H1 (cell line): ENCODE data around the gene MBNL1. TPM values are rescaled to one million over a fixed set of nuclear protein-coding genes. Genes with fewer than 3 reads are reported as not detected.
A peak's percentile ranks its signal among the peaks of the same experiment; 100 is the strongest.

Experiments
- CTCF ChIA-PET: fragments of 300-600 bp; sonication (Branson Sonifier 250); formaldehyde crosslinking; loops from one replicate; lab custom pipeline; 2021; ENCODE audit not compliant: partially characterized antibody; lab: Charles Lee
- POLR2A ChIA-PET: fragments of 300-600 bp; sonication (Branson Sonifier 250); formaldehyde crosslinking; loops from one replicate; lab custom pipeline; 2021; ENCODE audit warnings: inconsistent platforms; ENCODE audit not compliant: partially characterized antibody; lab: Charles Lee
- DNase-seq, 2 experiments: peaks; one replicate each; pipeline versions ENCODE4 v3.0.0 to v3.0.0-alpha.2; 2010 to 2022; ENCODE audit warnings: low spot score in 2 of 2, low read depth in 1 of 2, mixed read lengths in 1 of 2
- FAIRE-seq: peaks from 2 replicates; lab custom pipeline; 2011; peaks lifted over from hg19 to GRCh38; lab: Jason Lieb, UNC
- H2AFZ ChIP-seq: 2 replicates; pipeline ENCODE4 v1.8.1; 2012; ENCODE audit warnings: low read length, inconsistent platforms
- H2AK5ac ChIP-seq: 2 replicates; pipeline ENCODE4 v1.6.1; 2013; ENCODE audit warnings: low read depth, low read length
- H2BK120ac ChIP-seq: replicated peaks from 2 replicates; pipeline ENCODE3; 2013; ENCODE audit warnings: low read depth, low read length, inconsistent platforms
- H2BK12ac ChIP-seq: 2 replicates; pipeline ENCODE4 v1.6.1; 2013; ENCODE audit warnings: low read depth, low read length
- H2BK15ac ChIP-seq: 2 replicates; pipeline ENCODE4 v1.6.1; 2013; ENCODE audit warnings: low read length
- H2BK20ac ChIP-seq: 2 replicates; pipeline ENCODE4 v1.6.1; 2013; ENCODE audit warnings: low read length
- H2BK5ac ChIP-seq: 2 replicates; pipeline ENCODE4 v1.6.1; 2013; ENCODE audit warnings: low read depth, low read length
- H3K14ac ChIP-seq: 2 replicates; pipeline ENCODE4 v1.6.1; 2013; ENCODE audit warnings: inconsistent platforms; ENCODE audit not compliant: insufficient read length
- H3K18ac ChIP-seq: 2 replicates; pipeline ENCODE4 v1.6.1; 2013; ENCODE audit warnings: low read length; ENCODE audit errors: extremely low read depth
- H3K23ac ChIP-seq: 2 replicates; pipeline ENCODE4 v1.6.1; 2013; ENCODE audit warnings: inconsistent platforms; ENCODE audit not compliant: insufficient read length
- H3K23me2 ChIP-seq: 2 replicates; pipeline ENCODE4 v1.6.1; 2013; ENCODE audit warnings: low read depth, low read length
- H3K27ac ChIP-seq: 2 replicates; pipeline ENCODE4 v1.6.1; 2011; ENCODE audit warnings: low read depth, low read length, inconsistent platforms
- H3K27me3 ChIP-seq, 4 experiments: replicated peaks in 1 of 4; 1 replicate in 1 of 4; 2 replicates in 3 of 4; pipeline versions ENCODE4 v1.6.1 to v1.8.1; 2011 to 2013; ENCODE audit warnings: low read length in 3 of 4, mild to moderate bottlenecking in 3 of 4, inconsistent platforms in 2 of 4, mixed read lengths in 2 of 4, moderate library complexity in 1 of 4; ENCODE audit not compliant: control insufficient read depth in 3 of 4, insufficient read depth in 3 of 4; ENCODE audit errors: extremely low read depth in 1 of 4
- H3K36me3 ChIP-seq, 4 experiments: 2 replicates each; pipeline versions ENCODE4 v1.6.1 to v1.8.1; 2011 to 2013; ENCODE audit warnings: mild to moderate bottlenecking in 4 of 4, low read length in 3 of 4, moderate library complexity in 2 of 4, control low read depth in 1 of 4, inconsistent platforms in 1 of 4; ENCODE audit not compliant: insufficient read depth in 4 of 4, control insufficient read depth in 2 of 4
- H3K4ac ChIP-seq: replicated peaks from 2 replicates; pipeline ENCODE3; 2013; ENCODE audit warnings: low read length, low read depth, mixed read lengths, inconsistent platforms; ENCODE audit not compliant: insufficient read length
- H3K4me1 ChIP-seq, 4 experiments: replicated peaks in 1 of 4; 1 replicate in 1 of 4; 2 replicates in 3 of 4; pipeline versions ENCODE4 v1.6.1 to v1.8.1; 2011 to 2013; ENCODE audit warnings: low read length in 3 of 4, inconsistent platforms in 2 of 4, mixed read lengths in 1 of 4; ENCODE audit not compliant: insufficient read depth in 4 of 4, control insufficient read depth in 3 of 4
- H3K4me2 ChIP-seq, 2 experiments: 2 replicates each; pipeline versions ENCODE4 v1.6.1 to v1.8.1; 2011 to 2013; ENCODE audit warnings: low read depth in 2 of 2, low read length in 2 of 2, control low read depth in 1 of 2, inconsistent platforms in 1 of 2, mild to moderate bottlenecking in 1 of 2; ENCODE audit not compliant: insufficient read depth in 1 of 2
- H3K4me3 ChIP-seq, 4 experiments: fragments of 200-600, 300-600 bp in 1 of 4; sonication (generic), shearing (Covaris generic), sonication (Bioruptor Twin) in 1 of 4; 2 replicates each; pipeline versions ENCODE4 v1.5.1 to v1.8.1; 2011 to 2016; ENCODE audit warnings: low read length in 4 of 4, low read depth in 3 of 4, control low read depth in 2 of 4, inconsistent platforms in 2 of 4, mild to moderate bottlenecking in 2 of 4, mixed read lengths in 1 of 4, moderate library complexity in 1 of 4; ENCODE audit not compliant: insufficient read depth in 2 of 4; ENCODE audit errors: extremely low read depth in 1 of 4
- H3K56ac ChIP-seq: replicated peaks from 2 replicates; pipeline ENCODE3; 2013; ENCODE audit warnings: low read depth, mild to moderate bottlenecking, mixed read lengths, low read length, inconsistent platforms; ENCODE audit not compliant: insufficient read length
- H3K79me1 ChIP-seq: 2 replicates; pipeline ENCODE4 v1.6.1; 2013; ENCODE audit warnings: low read depth, low read length, control low read depth
- H3K79me2 ChIP-seq, 2 experiments: 2 replicates each; pipeline versions ENCODE4 v1.6.1 to v1.8.1; 2012 to 2013; ENCODE audit warnings: low read length in 2 of 2, mild to moderate bottlenecking in 2 of 2, inconsistent platforms in 1 of 2; ENCODE audit not compliant: insufficient read depth in 2 of 2, control insufficient read depth in 1 of 2
- H3K9ac ChIP-seq, 4 experiments: replicated peaks in 1 of 4; 1 replicate in 1 of 4; 2 replicates in 3 of 4; pipeline versions ENCODE4 v1.6.1 to v1.8.1; 2011 to 2013; ENCODE audit warnings: low read depth in 3 of 4, low read length in 3 of 4, control low read depth in 2 of 4, mild to moderate bottlenecking in 2 of 4, moderate library complexity in 2 of 4, inconsistent platforms in 1 of 4; ENCODE audit errors: extremely low read depth in 1 of 4
- H3K9me3 ChIP-seq, 2 experiments: 2 replicates each; pipeline versions ENCODE4 v1.6.1 to v1.8.1; 2012 to 2013; ENCODE audit warnings: mild to moderate bottlenecking in 2 of 2, moderate library complexity in 2 of 2, control low read depth in 1 of 2, inconsistent platforms in 1 of 2, low read depth in 1 of 2, low read length in 1 of 2, mixed read lengths in 1 of 2; ENCODE audit not compliant: insufficient read depth in 2 of 2
- H4K20me1 ChIP-seq, 2 experiments: replicated peaks in 1 of 2; 2 replicates each; pipeline versions ENCODE3 to v1.8.1; 2011 to 2013; ENCODE audit warnings: inconsistent platforms in 2 of 2, low read length in 2 of 2, mild to moderate bottlenecking in 1 of 2; ENCODE audit not compliant: insufficient read depth in 2 of 2, control insufficient read depth in 1 of 2
- H4K5ac ChIP-seq: 2 replicates; pipeline ENCODE4 v1.6.1; 2013; ENCODE audit warnings: low read length, low read depth, mixed read lengths, inconsistent platforms; ENCODE audit not compliant: insufficient read length
- H4K8ac ChIP-seq: 2 replicates; pipeline ENCODE4 v1.8.0; 2013; ENCODE audit warnings: mild to moderate bottlenecking, moderate library complexity, low read length, inconsistent platforms; ENCODE audit not compliant: insufficient read depth; ENCODE audit errors: extremely low read depth
- H4K91ac ChIP-seq: replicated peaks from 2 replicates; pipeline ENCODE3; 2013; ENCODE audit warnings: low read length, mixed read lengths, inconsistent platforms; ENCODE audit not compliant: insufficient read length
- RAD21 ChIP-seq, 2 experiments: IDR thresholded peaks in 1 of 2; conservative IDR thresholded peaks in 1 of 2; 2 replicates each; pipeline ENCODE4 v1.6.1; 2011; ENCODE audit warnings: low read depth in 2 of 2, low read length in 2 of 2, improper control_type of control experiment in 1 of 2, inconsistent platforms in 1 of 2, mild to moderate bottlenecking in 1 of 2, moderate library complexity in 1 of 2
- RBBP5 ChIP-seq: IDR thresholded peaks from 2 replicates; pipeline ENCODE4 v1.7.1; 2012; ENCODE audit warnings: low read depth, mild to moderate bottlenecking, inconsistent platforms, low read length, moderate library complexity, borderline replicate concordance
- WGBS, 2 experiments: shearing (Covaris generic) in 1 of 2; methylation state at CpG; one replicate each; pipeline versions ENCODE4 v1.1.6 to v1.1.7; 2013 to 2015; ENCODE audit warnings: low lambda C conversion rate in 2 of 2, mixed read lengths in 2 of 2, inconsistent platforms in 1 of 2, low coverage in 1 of 2, missing lambda C conversion rate in 1 of 2; ENCODE audit not compliant: insufficient replicate concordance in 2 of 2, insufficient coverage in 1 of 2, insufficient read length in 1 of 2; ENCODE audit errors: extremely low coverage in 1 of 2, missing lambda C conversion rate in 1 of 2; 5-methylcytosine and 5-hydroxymethylcytosine counted together
- polyA plus RNA-seq, 7 experiments: library from polyadenylated mRNA; depleted of rRNA in 3 of 7; stranded (reverse) in 5 of 7; unstranded in 2 of 7; fragments of >200 nt in 5 of 7; fragments of 200-250 nt in 2 of 7; gene quantifications; 1 replicate in 5 of 7; 2 replicates in 1 of 7; 4 replicates in 1 of 7; pipeline versions ENCODE4 v1.2.1 to v1.2.3, GENCODE V29; 2011 to 2013; ENCODE audit warnings: missing spikeins in 2 of 7, mixed read lengths in 2 of 7
- total RNA-seq: library from RNA; stranded (reverse); fragmentation: NEBNext Ultra II Directional; extraction: Animal tissue kit (Norgen Biotek cat#: 25700); gene quantifications from 2 replicates; pipeline ENCODE4 v1.2.1, GENCODE V29; 2021

Gene MBNL1
- total and polyA plus RNA-seq, 2 of the 8 experiments (the other 6 are each of a cell fraction or from before 2014, with no cell fraction given) = 5.0 to 16.4 TPM

DNA sequence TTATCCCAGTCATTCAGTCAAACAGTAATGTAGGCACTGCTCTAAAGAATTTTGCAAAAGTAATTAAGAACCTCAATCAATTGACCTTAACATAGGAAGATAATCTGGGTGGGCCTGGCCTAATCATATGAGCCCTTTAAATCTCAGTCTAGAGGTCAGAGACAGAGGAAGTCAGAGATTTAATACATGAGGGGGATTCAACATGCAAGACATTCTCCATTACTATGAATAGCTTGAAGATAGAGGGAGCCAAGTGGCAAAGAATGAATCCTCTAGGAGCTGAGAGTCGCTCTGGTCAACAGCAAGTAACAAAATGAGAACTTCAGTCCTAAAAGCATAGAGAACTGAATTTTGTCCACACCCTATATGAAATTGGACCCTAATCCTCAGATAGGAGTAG is 39.0 kb upstream of the MBNL1 start:
- Histone ChIP-seq H3K23ac (no peak overlapping the region), H3K23me2 (no peaks in the 10 kb centered on the region), H4K91ac (no peak overlapping the region), H3K9me3 (no peaks in the 10 kb centered on the region), H3K9ac (no peak overlapping the region), H3K27me3 (no peaks in the 10 kb centered on the region), H4K20me1 (no peaks in the 10 kb centered on the region), H2BK120ac (no peak overlapping the region), H4K5ac (no peak overlapping the region), H3K79me2 (no peaks in the 10 kb centered on the region), H2BK20ac (no peak overlapping the region), H2BK12ac (no peak overlapping the region), H2AK5ac (no peak overlapping the region), H2BK15ac (no peak overlapping the region), H3K4ac (no peak overlapping the region), H3K36me3 (no peaks in the 10 kb centered on the region), H3K56ac (no peak overlapping the region), H4K8ac (no peak overlapping the region), H3K18ac (no peak overlapping the region), H2BK5ac (no peak overlapping the region), H2AFZ (no peak overlapping the region), H3K4me2 (no peak overlapping the region), H3K27ac (no peak overlapping the region), H3K14ac (no peak overlapping the region), H3K4me3 (no peak overlapping the region), H3K4me1 (no peaks in the 10 kb centered on the region), H3K79me1 (no peaks in the 10 kb centered on the region)
- peak; percentile 40 to 43 for TF ChIP-seq RAD21 (IDR thresholded peaks at IDR 0.05 in 1 of 2, conservative IDR thresholded peaks at IDR 0.05 in 1 of 2; ENCODE audit: low read depth in 2 of 2, low read length in 2 of 2)
- no peak for TF ChIP-seq RBBP5
- DNase-seq (no peak), FAIRE-seq (no peak)
- ChIA-PET CTCF (interaction anchor here (1.7 kb wide), 1 partner anchor 214 kb away, joined by 5 read pairs; no protein-coding TSS in a partner anchor), POLR2A (no interaction called here)
- 82% methylated on average over 1 of the region's 1 CpG; no CpG with 5 or more reads in 1 of the 2 experiments for WGBS, 2 experiments
